Mesenchymal stem cell (in vitro differentiated cells and primary cell): ENCODE data around the gene CYFIP1.

Source experiments
- DNase-seq: peaks from one replicate; pipeline ENCODE4 v3.0.0-alpha.2; 2013
- H2AFZ ChIP-seq: one replicate; pipeline ENCODE4 v1.6.1; 2013; ENCODE audit warnings: low read depth, mild to moderate bottlenecking, control low read depth, inconsistent platforms, low read length, moderate library complexity
- H2AK5ac ChIP-seq: 2 replicates; pipeline ENCODE4 v1.6.1; 2013; ENCODE audit warnings: low read length, moderate library complexity, mild to moderate bottlenecking, inconsistent platforms; ENCODE audit not compliant: severe bottlenecking
- H2BK120ac ChIP-seq: one replicate; pipeline ENCODE4 v1.6.1; 2013; ENCODE audit warnings: low read depth, mild to moderate bottlenecking, inconsistent platforms, low read length, moderate library complexity
- H2BK12ac ChIP-seq, 2 experiments: one replicate each; pipeline ENCODE4 v1.6.1; 2013; ENCODE audit warnings: inconsistent platforms in 2 of 2, low read length in 2 of 2, mild to moderate bottlenecking in 2 of 2, moderate library complexity in 2 of 2, control low read depth in 1 of 2
- H2BK15ac ChIP-seq: one replicate; pipeline ENCODE4 v1.6.1; 2013; ENCODE audit warnings: mild to moderate bottlenecking, low read depth, inconsistent platforms; ENCODE audit not compliant: poor library complexity, severe bottlenecking
- H2BK5ac ChIP-seq: 2 replicates; pipeline ENCODE4 v1.6.1; 2013; ENCODE audit warnings: low read depth, mild to moderate bottlenecking, low read length, control low read depth, inconsistent platforms; ENCODE audit not compliant: poor library complexity, severe bottlenecking
- H3K14ac ChIP-seq, 2 experiments: one replicate each; pipeline ENCODE4 v1.6.1; 2013; ENCODE audit warnings: inconsistent platforms in 2 of 2, low read length in 2 of 2, control low read depth in 1 of 2, mild to moderate bottlenecking in 1 of 2, moderate library complexity in 1 of 2
- H3K18ac ChIP-seq, 2 experiments: one replicate each; pipeline ENCODE4 v1.6.1; 2013; ENCODE audit warnings: inconsistent platforms in 2 of 2, low read length in 2 of 2, control low read depth in 1 of 2, low read depth in 1 of 2, mild to moderate bottlenecking in 1 of 2
- H3K23ac ChIP-seq, 2 experiments: one replicate each; pipeline ENCODE4 v1.6.1; 2013; ENCODE audit warnings: inconsistent platforms in 2 of 2, low read length in 2 of 2, mild to moderate bottlenecking in 2 of 2, moderate library complexity in 2 of 2, control low read depth in 1 of 2
- H3K27ac ChIP-seq: 2 replicates; pipeline ENCODE4 v1.5.1; 2013; ENCODE audit warnings: mild to moderate bottlenecking, moderate library complexity, low read length, control low read depth, inconsistent platforms; ENCODE audit not compliant: poor library complexity, severe bottlenecking
- H3K27me3 ChIP-seq, 2 experiments: 2 replicates each; pipeline versions ENCODE4 v1.6.1 to v1.7.0; 2013; ENCODE audit warnings: low read length in 2 of 2, mild to moderate bottlenecking in 2 of 2, moderate library complexity in 2 of 2, control low read depth in 1 of 2, inconsistent platforms in 1 of 2; ENCODE audit not compliant: control insufficient read depth in 1 of 2, insufficient read depth in 1 of 2
- H3K36me3 ChIP-seq, 2 experiments: 2 replicates each; pipeline versions ENCODE4 v1.6.1 to v1.7.0; 2013; ENCODE audit warnings: low read length in 2 of 2, control low read depth in 1 of 2, inconsistent platforms in 1 of 2, low read depth in 1 of 2, mild to moderate bottlenecking in 1 of 2; ENCODE audit not compliant: insufficient read depth in 2 of 2, control insufficient read depth in 1 of 2
- H3K4ac ChIP-seq, 2 experiments: one replicate each; pipeline ENCODE4 v1.6.1; 2013; ENCODE audit warnings: inconsistent platforms in 2 of 2, low read length in 2 of 2, mild to moderate bottlenecking in 2 of 2, moderate library complexity in 2 of 2, control low read depth in 1 of 2, low read depth in 1 of 2
- H3K4me1 ChIP-seq: 2 replicates; pipeline ENCODE4 v1.6.1; 2013; ENCODE audit warnings: low read depth, low read length, control low read depth; ENCODE audit not compliant: control insufficient read depth, insufficient read depth
- H3K4me2 ChIP-seq: 2 replicates; pipeline ENCODE4 v1.6.1; 2013; ENCODE audit warnings: low read length, mild to moderate bottlenecking, inconsistent platforms; ENCODE audit not compliant: poor library complexity, severe bottlenecking
- H3K4me3 ChIP-seq, 2 experiments: 2 replicates each; pipeline versions ENCODE4 v1.5.1 to v1.7.0; 2013; ENCODE audit warnings: low read length in 2 of 2, mild to moderate bottlenecking in 2 of 2, control low read depth in 1 of 2, low read depth in 1 of 2; ENCODE audit not compliant: insufficient read depth in 1 of 2
- H3K79me1 ChIP-seq: replicated peaks from 2 replicates; pipeline ENCODE4 v1.6.1; 2013; ENCODE audit warnings: mild to moderate bottlenecking, control low read depth, low read length, inconsistent platforms; ENCODE audit not compliant: poor library complexity, severe bottlenecking
- H3K9ac ChIP-seq: 2 replicates; pipeline ENCODE4 v1.7.0; 2013; ENCODE audit warnings: mild to moderate bottlenecking, low read length, moderate library complexity
- H3K9me3 ChIP-seq: 2 replicates; pipeline ENCODE4 v1.7.0; 2013; ENCODE audit warnings: mild to moderate bottlenecking, low read length; ENCODE audit not compliant: control insufficient read depth
- H4K8ac ChIP-seq: one replicate; pipeline ENCODE4 v1.6.1; 2013; ENCODE audit warnings: inconsistent platforms, mild to moderate bottlenecking, low read length, moderate library complexity
- H4K91ac ChIP-seq: one replicate; pipeline ENCODE4 v1.6.1; 2013; ENCODE audit warnings: mild to moderate bottlenecking, low read length, inconsistent platforms
- WGBS: methylation state at CpG from one replicate; pipeline ENCODE4 v1.1.7; 2013; ENCODE audit warnings: mixed read lengths; 5-methylcytosine and 5-hydroxymethylcytosine counted together

CYFIP1 gene

DNA sequence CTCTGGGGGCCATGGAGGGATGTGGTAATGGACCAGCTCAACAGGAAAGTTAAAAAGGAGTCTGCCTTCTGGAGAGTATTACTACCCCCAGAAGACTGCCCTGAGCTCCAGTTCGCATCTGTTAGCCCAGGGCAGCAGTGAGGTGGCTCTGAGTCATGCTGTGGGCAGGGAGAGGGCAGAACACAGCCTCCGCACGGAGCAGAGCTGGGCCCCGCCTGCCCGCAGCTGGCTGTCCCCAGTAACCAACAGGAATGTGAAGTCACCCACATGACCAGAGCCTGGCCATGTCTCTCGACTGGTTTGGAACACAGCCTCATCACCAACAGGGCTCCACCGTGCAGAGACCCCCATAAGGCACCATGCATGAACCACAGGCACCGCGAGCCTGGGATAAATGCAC lies 62.1 kb downstream of the CYFIP1 start:
- Histone ChIP-seq H2BK12ac (no peak overlapping the region), H3K4me1 (peaks cover 5% of the 10 kb centered on the region), H3K4me2 (no peak overlapping the region), H4K8ac (no peak overlapping the region), H4K91ac (no peak overlapping the region), H2BK5ac (no peak overlapping the region), H3K79me1 (peaks cover 30% of the 10 kb centered on the region), H2AK5ac (no peak overlapping the region), H3K4ac (no peak overlapping the region), H3K23ac (no peak overlapping the region), H3K9ac (no peak overlapping the region), H3K27me3 (no peaks in the 10 kb centered on the region), H2BK15ac (no peak overlapping the region), H2AFZ (no peak overlapping the region), H3K27ac (no peak overlapping the region), H3K14ac (no peak overlapping the region), H3K9me3 (no peaks in the 10 kb centered on the region), H3K36me3 (peaks cover 54 to 66% of the 10 kb centered on the region in 2 experiments), H3K4me3 (no peak overlapping the region), H3K18ac (no peak overlapping the region), H2BK120ac (no peak overlapping the region)
- peak; percentile 57 for DNase-seq
- 67% methylated on average over 9 of the region's 9 CpGs for WGBS

- no peak overlapping the region for H3K4me2 ChIP-seq
- DNase-seq, result no peak
- no peak overlapping the region for H2BK5ac ChIP-seq
- no peak overlapping the region for H3K4ac ChIP-seq
- H2AFZ ChIP-seq, result no peak overlapping the region
- H3K4me3 ChIP-seq, result no peak overlapping the region
- no peak overlapping the region for H3K27ac ChIP-seq
- no peak overlapping the region for H4K91ac ChIP-seq
- H3K79me1 ChIP-seq, result peaks cover 30% of the 10 kb centered on the region
- peaks cover 5% of the 10 kb centered on the region for H3K4me1 ChIP-seq
- over 99% methylated on average over 18 of the region's 18 CpGs for WGBS
- no peak overlapping the region for H4K8ac ChIP-seq
- H3K14ac ChIP-seq, result no peak overlapping the region
- H3K9me3 ChIP-seq, result no peaks in the 10 kb centered on the region
- peaks cover 59 to 67% of the 10 kb centered on the region in 2 experiments for H3K36me3 ChIP-seq
- no peak overlapping the region for H3K18ac ChIP-seq
- H3K9ac ChIP-seq, result no peak overlapping the region
- no peak overlapping the region for H3K23ac ChIP-seq
- no peak overlapping the region for H2BK15ac ChIP-seq
- no peak overlapping the region for H2BK12ac ChIP-seq
- no peak overlapping the region for H2BK120ac ChIP-seq
- H2AK5ac ChIP-seq, result no peak overlapping the region
- no peaks in the 10 kb centered on the region for H3K27me3 ChIP-seq
Observed at GRCh38 chr15:22917556-22917955, 62.6 kb downstream of the CYFIP1 start.

DNA sequence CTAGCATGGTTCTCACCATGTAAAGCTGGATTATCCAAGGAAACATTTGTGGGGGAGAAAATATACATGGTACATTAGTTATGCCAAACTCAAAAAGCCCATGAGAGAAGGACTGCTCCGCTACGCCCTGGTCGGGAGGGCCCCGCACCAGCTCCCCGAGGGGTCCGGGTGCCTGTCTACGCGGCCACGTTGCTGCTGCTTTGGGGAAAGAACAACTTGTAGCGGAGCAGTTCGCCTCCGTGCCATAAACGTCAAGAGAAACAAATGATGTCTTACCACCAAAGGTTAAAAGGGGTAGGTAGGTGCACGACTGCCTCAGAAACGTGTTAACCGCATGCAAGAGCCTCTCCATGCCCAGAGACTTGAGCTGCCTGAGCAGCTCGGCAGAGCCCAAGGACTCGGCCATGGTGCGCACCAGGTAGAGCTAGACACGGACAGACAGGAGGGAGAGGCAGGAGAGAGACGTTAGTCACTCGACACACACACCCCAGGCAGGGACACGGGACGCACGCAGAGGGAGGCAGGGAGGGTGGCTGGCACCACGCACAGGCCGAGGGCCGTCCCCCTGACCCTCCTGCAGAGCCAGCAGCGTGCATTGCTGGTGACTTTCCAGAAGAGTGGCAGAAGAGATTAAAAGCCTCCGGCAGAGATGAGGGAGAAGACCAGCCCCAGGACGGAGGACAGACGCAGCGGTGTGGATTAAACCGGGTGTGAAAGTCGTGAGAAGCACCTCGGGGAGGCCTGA lies 63.4 kb downstream of the CYFIP1 start:
- Histone ChIP-seq H3K18ac (no peak overlapping the region), H3K9me3 (no peaks in the 10 kb centered on the region), H2BK5ac (no peak overlapping the region), H2BK15ac (no peak overlapping the region), H3K27me3 (no peaks in the 10 kb centered on the region), H3K14ac (peak overlapping the region in 1 of 2 experiments; percentile 41), H3K4ac (no peak overlapping the region), H2BK120ac (no peak overlapping the region), H2BK12ac (no peak overlapping the region), H3K27ac (no peak overlapping the region), H2AK5ac (no peak overlapping the region), H3K9ac (no peak overlapping the region), H4K91ac (no peak overlapping the region), H3K23ac (no peak overlapping the region), H3K4me2 (no peak overlapping the region), H3K36me3 (peaks cover 61 to 67% of the 10 kb centered on the region in 2 experiments), H3K79me1 (peaks cover 28% of the 10 kb centered on the region), H4K8ac (no peak overlapping the region), H2AFZ (no peak overlapping the region), H3K4me3 (peak overlapping the region in 1 of 2 experiments; percentile 24), H3K4me1 (peaks cover 5% of the 10 kb centered on the region)
- WGBS, result 97% methylated on average over 35 of the region's 36 CpGs
- no peak for DNase-seq

- peaks cover 28% of the 10 kb centered on the region for H3K79me1 ChIP-seq
- 96% methylated on average over 25 of the region's 25 CpGs for WGBS
- H3K4me1 ChIP-seq, result peaks cover 5% of the 10 kb centered on the region
- H3K18ac ChIP-seq, result no peak overlapping the region
- H2BK15ac ChIP-seq, result no peak overlapping the region
- H3K27ac ChIP-seq, result no peak overlapping the region
- no peak overlapping the region for H3K4ac ChIP-seq
- H3K9me3 ChIP-seq, result no peaks in the 10 kb centered on the region
- H3K4me2 ChIP-seq, result no peak overlapping the region
- H4K8ac ChIP-seq, result no peak overlapping the region
- H2BK120ac ChIP-seq, result no peak overlapping the region
- no peak overlapping the region for H2AFZ ChIP-seq
- no peak overlapping the region for H2BK12ac ChIP-seq
- H3K14ac ChIP-seq, result no peak overlapping the region
- no peak overlapping the region for H2AK5ac ChIP-seq
- no peak overlapping the region for H3K23ac ChIP-seq
- H3K36me3 ChIP-seq, result peaks cover 68 to 74% of the 10 kb centered on the region in 2 experiments
- H3K27me3 ChIP-seq, result no peaks in the 10 kb centered on the region
- no peak overlapping the region for H3K9ac ChIP-seq
- no peak overlapping the region for H2BK5ac ChIP-seq
- DNase-seq, result no peak
- H3K4me3 ChIP-seq, result no peak overlapping the region
- peak overlapping the region; percentile 34 for H4K91ac ChIP-seq
Observed at GRCh38 chr15:22915866-22916515, 64.2 kb downstream of the CYFIP1 start.
